Brain microvascular endothelial cell (primary cell): ENCODE data around the gene DCLRE1C.
A peak's percentile ranks its signal among the peaks of the same experiment; 100 is the strongest.
"Not testable (repeated sequence)": the region's sequence is repeated elsewhere in the genome, so short reads cannot be mapped to it uniquely, and the experiment has no call there.

Experiments used
- DNase-seq: peaks from one replicate; pipeline ENCODE4 v3.0.0-alpha.2; 2020
- H3K27ac ChIP-seq: fragments of 250-450 bp; sonication (Bioruptor Pico); 2 replicates; pipeline ENCODE4 v1.5.1; 2020; ENCODE audit warnings: mild to moderate bottlenecking, moderate library complexity
- H3K27me3 ChIP-seq: fragments of 250-450 bp; sonication (Bioruptor Pico); replicated peaks from 2 replicates; pipeline ENCODE4 v1.5.1; 2020; ENCODE audit warnings: mild to moderate bottlenecking
- H3K36me3 ChIP-seq: fragments of 250-450 bp; sonication (Bioruptor Pico); replicated peaks from 2 replicates; pipeline ENCODE4 v1.5.1; 2020; ENCODE audit warnings: mild to moderate bottlenecking
- H3K4me3 ChIP-seq: 2 replicates; pipeline ENCODE4 v1.5.1; 2011; ENCODE audit warnings: low read depth, mild to moderate bottlenecking, control low read depth, low read length, moderate library complexity
- CTCF ChIP-seq: IDR thresholded peaks from 2 replicates; pipeline ENCODE4 v1.5.1; 2011; ENCODE audit warnings: low read depth, mild to moderate bottlenecking, moderate library complexity, low read length, control low read depth, inconsistent platforms; ENCODE audit errors: missing control alignments
- in situ Hi-C: cut with HindIII; loops from 2 replicates; pipeline ENCODE4 v1.10.0; 2017; ENCODE audit warnings: low sequenced_read_pairs, low pct_ligation_motif_present

The DCLRE1C gene

GRCh38 chr10:14954001-14954770, at the start of gene DCLRE1C:
Gene DCLRE1C, minus strand, starts transcription at chr10:14954096. Its CDS starts 86 bp downstream, at chr10:14954010.
- no peak for TF ChIP-seq CTCF
- Histone ChIP-seq H3K4me3 (peak within 1 kb of the TSS; percentile 82), H3K36me3 (no peaks in the 10 kb centered on the region), H3K27ac (peak within 1 kb of the TSS; percentile 78), H3K27me3 (no peaks in the 10 kb centered on the region)
- peak; percentile 90 for DNase-seq
- in situ Hi-C loops: no loop called here

- H3K4me3 ChIP-seq: peak overlapping the region; percentile 49
- H3K27me3 ChIP-seq: no peaks in the 10 kb centered on the region
- no peak for DNase-seq
- no peak for TF ChIP-seq CTCF
- no peak overlapping the region for H3K27ac ChIP-seq
- no peaks in the 10 kb centered on the region for H3K36me3 ChIP-seq
- in situ Hi-C loops: no loop called here
Measured at GRCh38 chr10:14995964-14996565, 42.2 kb upstream of the DCLRE1C start.

- H3K27me3 ChIP-seq, H3K36me3 ChIP-seq, H3K27ac ChIP-seq, in situ Hi-C loops, DNase-seq, H3K4me3 ChIP-seq: not testable (repeated sequence)
Measured at GRCh38 chr10:14993500-14994455, 39.9 kb upstream of the DCLRE1C start.

GRCh38 chr10:14992336-14992735, 38.4 kb upstream of the DCLRE1C start:
- DNase-seq: not testable (repeated sequence)

GRCh38 chr10:14991035-14991749, 37.3 kb upstream of the DCLRE1C start:
- in situ Hi-C loops, H3K27ac ChIP-seq, H3K36me3 ChIP-seq, H3K27me3 ChIP-seq, H3K4me3 ChIP-seq: not testable (repeated sequence)
- peak; percentile 58 for TF ChIP-seq CTCF
- peak; percentile 63 for DNase-seq

More at GRCh38 chr10:14992336-14992735, 38.4 kb upstream of the DCLRE1C start:
- H3K4me3 ChIP-seq, in situ Hi-C loops, H3K27ac ChIP-seq, H3K36me3 ChIP-seq, H3K27me3 ChIP-seq: not testable (repeated sequence)

- H3K36me3 ChIP-seq, H3K27ac ChIP-seq, DNase-seq, H3K27me3 ChIP-seq, H3K4me3 ChIP-seq, in situ Hi-C loops: not testable (repeated sequence)
Measured at GRCh38 chr10:14989552-14989951, 35.7 kb upstream of the DCLRE1C start.
